SW480 (cell line): ENCODE data around the gene E2F3.
A peak's percentile ranks its signal among the peaks of the same experiment; 100 is the strongest.

Experiments
- DNase-seq: peaks from one replicate; pipeline ENCODE4 v3.0.0-alpha.2; 2016; ENCODE audit warnings: low spot score

E2F3 gene

DNA sequence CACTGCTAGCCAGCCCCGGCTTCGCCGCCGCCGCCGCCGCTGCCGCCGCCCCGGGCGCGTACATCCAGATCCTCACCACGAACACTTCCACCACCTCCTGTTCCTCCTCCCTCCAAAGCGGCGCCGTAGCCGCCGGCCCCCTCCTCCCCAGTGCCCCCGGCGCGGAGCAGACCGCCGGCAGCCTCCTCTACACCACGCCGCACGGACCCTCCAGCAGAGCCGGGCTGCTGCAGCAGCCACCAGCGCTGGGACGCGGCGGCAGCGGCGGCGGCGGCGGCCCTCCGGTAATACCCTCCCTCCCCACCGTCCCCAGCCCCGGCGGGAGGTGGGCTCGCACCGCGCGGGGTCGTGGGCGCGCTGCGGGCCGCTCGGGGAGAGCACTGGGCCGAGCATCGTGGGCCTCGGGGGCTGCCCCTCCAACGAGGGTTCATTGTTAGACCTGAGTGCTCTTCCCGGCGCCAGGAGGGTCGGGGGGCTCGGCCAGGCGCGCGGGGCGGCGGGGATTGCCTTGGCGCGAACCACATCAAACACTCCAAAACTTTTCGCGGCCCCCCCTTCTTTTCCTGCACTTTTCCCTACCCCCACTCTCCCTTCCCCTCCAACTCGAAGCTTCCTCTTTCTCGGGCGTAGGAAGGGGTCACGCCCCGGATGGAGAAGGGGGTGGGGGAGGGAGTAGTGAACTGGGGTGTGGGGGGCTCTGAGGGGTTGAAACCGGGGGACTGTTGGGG lies 827 bp downstream of the E2F3 start:
- DNase-seq: peak; percentile 44

DNA sequence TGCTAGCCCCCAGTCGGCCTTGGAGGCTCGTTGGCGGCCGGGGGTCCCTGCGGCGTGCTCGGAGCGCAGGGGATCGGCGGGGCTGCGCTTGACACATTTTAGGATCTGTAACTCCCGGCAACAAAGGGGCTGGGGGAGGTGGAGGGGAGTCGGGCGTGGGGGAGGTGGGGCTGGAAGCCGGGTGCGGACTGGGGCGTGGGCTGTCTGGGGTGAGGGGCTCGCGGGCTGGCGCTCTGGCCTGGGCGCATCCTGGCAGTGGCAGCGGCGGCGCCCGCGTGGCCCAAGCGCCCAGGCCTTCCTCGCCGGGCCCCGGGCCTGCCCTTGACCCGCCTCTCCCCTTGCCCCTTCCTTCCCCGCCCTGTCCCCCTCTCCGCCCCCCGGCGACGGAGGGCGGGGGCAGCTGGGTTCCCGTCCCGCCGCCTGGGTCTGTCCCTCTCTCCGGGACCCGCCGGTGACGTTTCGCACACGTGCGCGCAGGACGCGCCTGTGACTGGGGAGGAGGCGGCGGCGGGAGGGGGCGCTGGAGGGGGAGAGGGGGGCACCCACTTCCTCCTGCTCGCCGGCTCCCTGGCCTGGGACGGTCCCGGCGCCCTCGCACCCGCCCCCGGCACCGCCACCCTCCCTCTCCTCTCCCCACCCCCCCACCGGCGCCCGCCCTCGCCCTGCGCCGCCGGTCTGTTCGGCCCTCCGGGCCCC lies 1.5 kb downstream of the E2F3 start:
- peak; percentile 83 for DNase-seq

DNA sequence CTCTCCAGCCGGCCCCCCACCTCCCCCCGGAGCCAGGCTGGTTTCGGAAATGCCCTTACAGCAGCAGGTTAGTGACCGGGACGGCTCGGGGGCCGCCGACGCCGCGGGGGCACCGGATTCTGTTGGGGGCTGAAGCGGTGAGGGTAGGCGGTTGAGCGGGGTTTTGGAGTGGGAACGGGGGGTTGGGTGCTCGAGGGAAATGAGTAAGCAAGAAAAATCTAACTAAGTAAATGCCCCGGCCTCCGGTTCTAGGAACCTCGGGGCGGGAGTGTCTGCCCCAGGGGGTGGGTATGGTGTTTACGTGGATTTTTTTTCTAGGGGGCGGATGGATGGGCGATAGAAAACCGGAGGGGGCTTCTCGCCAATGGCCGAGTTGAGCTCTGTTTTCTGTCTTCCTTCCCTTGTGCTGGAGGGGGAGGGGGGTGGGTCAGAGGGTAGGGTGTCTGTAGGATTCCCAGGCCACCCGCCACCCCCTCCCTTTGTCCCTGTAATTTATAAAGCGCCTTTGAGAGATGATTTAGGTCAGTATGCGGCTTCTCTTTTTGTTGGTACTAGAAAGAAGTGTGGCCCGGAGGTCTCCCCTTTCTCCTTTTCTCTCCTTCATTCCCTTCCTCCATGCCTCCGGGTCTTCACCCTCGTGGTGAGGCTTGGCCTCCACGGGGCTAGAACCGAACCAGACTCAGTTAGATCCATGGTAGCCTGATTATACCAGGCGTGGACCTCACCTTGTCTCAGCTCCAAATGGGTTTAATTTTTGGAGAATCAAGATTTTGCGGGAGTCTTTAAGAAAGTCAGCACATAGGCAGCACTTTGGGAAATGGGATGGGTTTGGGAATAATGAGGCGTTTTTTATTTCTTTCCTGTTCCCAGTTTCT lies 2.3 kb downstream of the E2F3 start:
- DNase-seq: peak; percentile 53

DNA sequence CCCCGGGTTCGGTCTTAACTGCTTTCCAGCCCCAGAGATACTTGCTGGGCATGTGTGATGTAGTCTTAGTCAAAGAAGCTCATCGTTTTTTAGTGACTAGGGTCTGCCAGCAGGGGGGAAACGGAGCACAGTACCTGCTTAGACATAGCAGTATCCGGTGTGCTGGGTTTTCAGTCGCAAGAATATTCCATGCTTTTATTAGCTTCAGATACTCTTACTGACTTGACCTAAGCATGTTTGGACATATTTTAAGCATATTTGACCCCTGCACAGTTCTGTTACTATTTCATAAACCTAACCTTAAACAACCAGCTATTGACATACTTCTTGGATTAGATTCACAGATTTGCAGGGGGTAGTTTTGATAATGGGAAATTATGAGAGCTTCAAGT lies 3.0 kb downstream of the E2F3 start:
- DNase-seq: peak; percentile 78

DNA sequence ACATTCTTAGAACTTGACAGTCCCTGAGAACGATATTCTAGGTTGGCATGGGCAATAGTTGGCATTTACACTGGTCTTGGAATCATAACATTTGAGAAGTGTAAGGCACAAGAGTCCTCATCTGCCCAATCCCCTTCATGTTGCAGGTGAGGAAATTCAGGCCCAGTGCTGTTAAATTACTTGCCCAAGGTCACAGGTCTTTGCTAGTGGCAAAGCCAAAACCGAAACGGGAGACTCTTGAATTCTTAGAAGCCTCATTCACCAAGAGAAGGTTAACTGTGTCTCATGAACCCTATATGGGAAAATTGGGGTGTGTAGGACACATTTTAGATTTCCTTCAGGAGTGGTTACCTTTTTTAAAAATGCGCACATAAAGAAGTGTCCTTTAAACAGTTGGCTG lies 7.2 kb downstream of the E2F3 start:
- no peak for DNase-seq

DNA sequence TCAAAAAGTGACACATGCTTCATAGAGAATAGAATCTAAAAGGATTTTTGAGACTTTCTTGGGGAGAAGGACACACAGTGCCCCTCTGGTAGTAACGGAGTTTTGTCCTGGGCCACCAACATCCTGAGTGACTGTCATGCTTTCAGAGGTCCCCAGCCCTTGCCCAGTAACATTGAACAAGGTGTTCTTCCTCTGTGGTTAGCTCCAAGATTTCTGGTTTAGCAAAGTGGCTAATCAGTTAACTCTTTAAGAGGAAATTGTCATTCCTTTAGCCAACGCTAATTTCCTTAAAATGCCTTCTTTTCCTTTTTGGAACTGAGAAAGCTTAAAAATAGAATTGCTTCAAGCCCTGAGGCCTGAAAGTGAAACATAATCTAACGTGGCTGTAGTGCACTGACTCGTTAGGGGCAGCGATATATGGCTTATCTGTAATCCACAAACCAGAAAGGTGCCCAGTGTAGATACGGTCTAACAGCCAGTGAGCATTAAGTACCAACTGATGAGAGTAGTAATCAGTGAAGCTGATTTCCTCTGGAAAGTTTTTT lies 7.8 kb downstream of the E2F3 start:
- DNase-seq: no peak

DNA sequence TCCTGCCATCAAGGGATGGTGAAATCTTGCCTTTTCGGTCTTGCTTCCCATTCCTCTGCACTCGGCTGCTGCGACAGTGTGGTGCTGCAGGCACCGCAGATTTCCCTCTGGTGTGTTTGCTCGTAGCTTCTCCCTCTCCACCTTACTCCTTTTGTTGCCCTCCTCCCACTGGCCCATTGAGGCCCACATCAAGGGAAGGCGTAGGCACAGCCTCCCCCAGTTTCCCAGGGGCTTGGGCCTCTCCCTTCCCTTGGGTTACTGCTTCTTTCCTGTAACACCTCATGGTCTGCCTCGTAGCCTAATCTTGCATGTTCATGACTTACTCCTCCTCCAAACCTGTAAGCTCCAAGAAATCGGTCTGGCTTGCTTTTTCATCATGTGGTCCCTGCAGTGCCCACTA lies 9.9 kb downstream of the E2F3 start:
- no peak for DNase-seq

DNA sequence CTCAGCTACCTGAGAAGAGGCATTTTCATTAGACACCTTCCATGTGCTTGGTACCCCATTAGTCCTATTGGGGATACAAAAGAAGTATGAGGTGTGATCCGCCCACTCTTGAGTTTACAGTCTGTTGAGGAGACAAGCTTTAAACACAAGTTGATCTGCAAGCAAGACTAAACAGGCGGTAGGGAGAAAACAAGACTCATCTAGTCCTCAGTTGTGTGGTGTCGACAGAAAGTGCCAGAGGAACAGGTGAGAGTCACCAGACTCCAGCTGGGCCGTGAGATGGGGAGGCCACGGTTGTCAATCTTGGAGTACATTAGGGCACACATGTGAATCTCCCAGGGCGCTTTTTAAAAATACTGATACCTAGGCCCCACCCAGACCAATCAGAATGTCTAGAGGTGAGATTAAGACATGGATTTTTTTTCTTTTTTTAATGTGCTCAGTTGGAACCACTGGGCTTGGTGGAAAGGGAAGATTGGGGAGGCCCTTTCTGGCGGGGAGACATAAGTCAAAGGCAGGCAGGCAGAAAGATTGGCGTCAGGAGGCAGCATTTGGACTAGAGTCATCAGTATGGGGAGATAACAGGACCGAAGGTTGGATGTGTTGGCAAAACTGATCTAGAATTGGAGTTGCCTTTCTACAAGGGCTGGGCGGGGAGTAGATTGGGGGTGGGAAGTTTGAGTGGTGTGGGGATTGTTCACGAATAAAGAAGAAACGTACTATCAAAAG lies 10.4 kb downstream of the E2F3 start:
- DNase-seq: no peak

DNA sequence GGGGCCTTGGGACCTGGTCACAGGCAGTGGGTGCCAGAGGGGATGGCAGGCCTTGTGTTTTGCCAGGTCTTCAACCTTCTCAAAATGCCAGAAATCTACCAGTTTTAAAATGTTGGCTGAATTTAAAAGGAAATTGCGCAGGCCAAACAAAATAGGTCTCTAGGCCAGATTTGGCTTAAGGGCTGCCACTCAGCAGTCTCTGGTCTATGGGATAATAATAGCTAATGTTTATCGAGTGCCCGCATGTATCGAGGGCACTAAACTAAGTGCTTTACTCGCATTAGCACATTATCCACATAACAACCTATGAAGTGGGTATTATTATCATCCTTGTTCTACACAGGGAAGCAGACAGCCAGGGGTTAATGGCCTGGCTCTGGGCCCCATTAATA lies 11.0 kb downstream of the E2F3 start:
- DNase-seq: no peak

DNA sequence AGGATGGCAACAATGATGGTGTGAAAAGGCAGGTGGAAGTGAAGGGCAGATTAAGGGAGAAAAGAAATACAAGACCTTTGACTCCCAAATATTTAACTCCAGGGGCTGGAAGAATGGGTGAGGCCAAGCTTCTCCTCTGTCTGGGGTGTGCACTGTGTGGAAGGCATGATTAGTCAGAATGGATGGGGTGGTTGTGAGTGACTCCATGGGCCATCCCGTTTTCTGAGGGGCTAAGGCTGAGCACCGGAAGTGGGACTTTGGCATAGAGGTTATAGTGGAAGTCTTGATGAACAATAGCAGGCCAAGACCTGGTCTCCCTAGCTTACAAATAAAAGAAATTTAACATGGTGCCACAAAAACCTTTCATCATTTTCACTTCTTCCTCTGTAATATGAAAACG lies 12.1 kb downstream of the E2F3 start:
- DNase-seq: no peak

DNA sequence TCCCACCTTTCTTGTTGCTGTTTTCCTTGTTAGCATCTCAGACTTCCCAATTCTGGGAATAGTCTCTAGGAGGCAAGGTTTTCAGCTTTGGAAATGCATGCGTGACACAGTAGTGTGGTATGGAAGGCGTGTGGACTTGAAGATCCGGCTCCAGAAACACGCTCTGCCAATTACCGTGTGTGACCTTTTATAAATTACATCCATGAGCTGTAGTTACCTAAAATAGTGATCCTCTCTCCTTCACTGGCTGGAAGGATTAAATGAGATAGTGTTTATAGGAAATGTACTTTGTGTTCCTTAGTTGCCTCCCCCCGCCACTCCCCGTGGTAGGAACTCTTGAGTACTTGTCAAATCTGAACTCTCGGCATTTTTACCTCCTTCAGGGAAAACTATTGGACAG lies 13.0 kb downstream of the E2F3 start:
- DNase-seq: no peak

DNA sequence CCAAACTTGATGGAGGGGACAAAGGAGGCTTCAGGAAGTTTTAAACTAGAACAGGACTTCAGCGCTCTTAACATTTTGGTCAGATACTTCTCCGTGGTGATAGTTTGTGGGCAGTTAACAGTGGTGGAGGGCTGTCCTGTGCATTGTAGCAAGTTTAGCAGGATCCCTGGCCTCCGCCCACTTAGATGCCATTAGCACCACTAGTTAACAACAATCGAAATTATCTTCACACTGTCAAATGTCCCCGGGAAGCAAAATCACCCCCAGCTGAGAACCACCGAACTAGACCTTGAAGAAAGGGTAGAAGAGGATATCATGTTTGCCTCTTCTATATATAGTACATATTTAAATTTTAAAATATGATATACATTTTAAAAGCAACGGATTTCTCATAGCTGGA lies 13.6 kb downstream of the E2F3 start:
- DNase-seq: no peak

DNA sequence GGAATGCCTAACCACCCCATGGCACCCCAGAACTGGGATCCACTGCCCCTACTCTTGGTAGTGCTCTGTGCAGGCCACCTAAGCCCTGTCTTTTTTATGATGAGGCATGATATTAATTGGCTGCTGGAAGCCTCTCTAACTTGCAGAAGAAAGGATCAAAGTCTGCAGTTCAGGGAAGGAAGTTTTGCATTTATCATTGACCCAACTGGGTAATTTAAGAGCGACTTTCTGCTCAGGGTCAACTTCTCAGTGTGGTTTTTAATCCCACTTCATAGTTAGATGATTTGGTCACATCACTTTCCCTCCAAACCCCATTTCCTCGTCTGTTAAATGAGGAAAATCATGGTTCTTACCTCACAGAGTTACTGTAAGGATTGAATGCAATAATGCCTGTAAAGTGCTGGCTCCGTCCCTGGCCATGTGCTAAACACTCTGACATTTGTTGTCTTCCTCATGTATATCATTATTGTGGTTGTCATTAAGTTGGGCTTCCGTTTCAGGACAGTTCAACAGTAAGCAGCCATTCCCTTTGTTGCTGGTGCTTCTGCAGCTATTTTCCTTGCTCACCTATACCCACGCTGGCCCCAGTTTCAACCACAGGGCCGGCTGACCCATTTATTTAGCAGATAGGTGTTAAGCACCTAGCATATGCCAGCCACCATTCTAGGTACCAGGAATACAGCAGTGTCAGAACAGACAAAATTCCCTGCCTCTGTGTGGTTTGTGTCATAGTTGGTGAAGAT lies 14.2 kb downstream of the E2F3 start:
- no peak for DNase-seq

DNA sequence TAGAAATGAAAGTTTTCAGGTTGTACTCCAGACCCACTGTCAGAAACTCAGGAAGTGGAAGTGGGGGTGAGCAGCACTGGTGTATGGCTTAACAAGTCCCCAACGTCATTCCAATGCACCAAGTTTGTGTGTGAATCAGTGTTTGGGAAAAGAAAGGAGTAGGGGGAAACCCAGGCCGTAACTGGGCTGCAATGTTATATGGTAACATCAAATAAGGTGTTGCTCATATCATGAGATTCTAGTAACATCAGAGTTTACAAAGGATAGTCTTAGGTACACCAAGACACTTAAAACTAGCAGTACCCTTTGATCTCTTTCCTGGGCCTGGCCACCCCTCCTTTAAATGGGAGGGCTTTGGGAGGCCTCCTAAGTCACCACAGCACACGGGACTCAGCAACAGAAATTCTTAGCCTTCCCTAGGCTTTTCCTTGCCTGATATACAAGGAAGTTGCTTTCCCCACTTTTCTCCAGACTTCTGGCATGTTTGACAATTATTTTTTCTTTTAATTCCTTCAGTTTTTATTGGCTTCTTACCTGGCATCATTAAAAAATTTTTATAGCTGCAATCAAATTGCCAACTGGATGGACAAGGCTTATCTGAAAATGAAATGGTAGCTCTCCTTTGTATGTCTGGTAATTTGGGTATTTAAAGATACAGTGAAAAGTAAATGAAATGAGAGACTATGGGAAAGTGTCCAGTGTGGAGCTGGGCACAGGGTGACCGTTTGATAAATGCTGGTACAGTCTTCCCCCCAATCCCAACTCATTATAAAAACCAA lies 15.1 kb downstream of the E2F3 start:
- no peak for DNase-seq

DNA sequence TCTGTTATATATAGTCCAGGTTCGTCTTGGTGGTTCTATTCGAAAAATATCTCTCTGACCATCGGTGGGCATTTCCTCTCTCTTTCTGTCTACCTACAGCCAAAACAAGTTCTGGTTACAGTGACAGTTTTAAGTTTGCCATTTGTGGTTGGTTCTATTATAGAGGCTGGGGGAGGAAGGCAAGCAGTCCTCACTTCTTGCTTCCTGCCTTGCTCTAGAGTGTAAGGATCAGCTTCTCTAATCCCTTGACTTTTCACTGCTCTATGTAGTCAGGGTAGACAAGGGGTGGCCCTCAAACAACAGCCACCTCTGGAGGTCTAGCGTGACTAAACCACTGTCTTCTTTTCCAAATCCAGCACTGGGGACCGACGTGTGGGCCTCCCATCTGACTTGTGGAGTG lies 16.1 kb downstream of the E2F3 start:
- DNase-seq: no peak

DNA sequence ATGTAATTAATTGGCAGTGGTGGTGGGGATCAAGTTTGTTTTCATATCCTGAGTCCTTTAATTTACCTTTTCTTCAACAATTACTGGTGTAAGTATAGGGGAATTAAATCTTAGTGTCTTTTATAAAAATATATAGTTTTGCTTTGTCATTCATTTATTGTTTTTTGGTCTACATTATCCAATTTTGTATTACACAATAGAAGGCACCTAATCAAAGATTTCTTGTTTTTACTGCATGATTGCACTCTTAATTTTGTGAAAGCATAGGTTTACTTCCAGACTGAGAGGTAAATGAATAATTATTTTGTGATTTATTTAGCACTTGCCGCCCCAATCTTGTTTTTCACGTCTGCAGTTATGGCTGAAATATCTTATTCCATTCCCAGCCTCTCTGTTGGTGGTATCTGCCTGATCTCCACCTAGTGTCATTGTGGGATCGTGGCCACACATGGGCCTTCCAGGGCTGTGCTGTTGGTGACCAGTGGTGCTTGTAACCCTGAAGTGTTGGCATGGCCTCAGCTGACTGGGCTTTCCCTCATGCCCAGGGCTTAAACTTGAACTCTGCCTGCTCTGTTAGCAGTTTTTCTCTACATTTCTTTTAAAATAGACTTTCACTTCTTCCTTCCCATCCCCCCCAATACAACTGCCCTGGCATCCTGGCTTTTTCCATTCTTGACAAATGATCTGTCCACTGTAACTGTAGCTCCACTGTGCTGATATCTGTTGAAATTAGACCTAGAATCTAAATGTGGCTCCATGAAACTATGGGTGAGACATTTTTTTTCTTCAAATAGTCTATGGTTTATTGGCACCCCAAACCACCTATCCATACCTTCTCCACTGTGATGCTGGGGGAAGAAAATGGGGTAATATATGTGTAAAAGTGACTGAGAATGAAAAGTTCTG lies 24.8 kb downstream of the E2F3 start:
- no peak for DNase-seq

DNA sequence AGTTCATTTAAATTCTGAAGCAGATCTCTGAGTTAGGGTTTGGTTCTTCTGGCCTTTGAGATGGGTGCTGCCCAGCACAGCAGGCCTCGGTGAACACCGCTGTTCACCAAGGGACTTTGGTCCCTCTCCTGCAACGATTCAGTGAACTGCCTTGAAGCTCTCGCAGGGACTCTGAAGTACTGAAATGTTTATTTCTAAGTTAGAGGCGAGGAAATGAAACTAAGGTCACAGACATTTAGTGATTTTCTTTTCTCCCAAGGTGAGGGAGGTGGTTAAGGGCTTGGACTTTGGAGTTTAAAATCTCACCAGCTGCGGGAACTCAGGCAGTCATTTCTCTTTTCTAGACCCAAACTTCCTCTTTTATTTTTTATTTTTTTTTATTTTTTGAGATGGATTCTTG lies 26.2 kb downstream of the E2F3 start:
- DNase-seq: no peak

DNA sequence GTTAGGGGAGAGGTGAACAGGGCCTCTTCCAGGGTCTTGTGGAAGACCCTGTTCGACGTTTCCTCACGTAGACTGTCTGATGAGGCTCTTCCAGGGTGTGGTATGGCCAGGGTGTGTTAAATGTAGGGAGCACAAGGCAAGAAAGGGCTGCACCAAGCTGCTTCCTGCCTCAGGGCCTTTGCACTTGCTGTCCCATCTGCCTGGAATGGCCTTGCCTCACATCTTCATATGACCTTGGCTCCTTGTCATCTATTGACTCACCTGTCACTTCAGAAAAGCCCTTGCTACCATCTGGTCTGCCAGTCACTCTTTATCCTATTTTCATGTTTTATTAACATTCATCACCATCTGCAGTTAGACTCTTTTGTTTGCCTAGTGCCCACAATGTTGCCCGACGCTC lies 31.0 kb downstream of the E2F3 start:
- DNase-seq: no peak

DNA sequence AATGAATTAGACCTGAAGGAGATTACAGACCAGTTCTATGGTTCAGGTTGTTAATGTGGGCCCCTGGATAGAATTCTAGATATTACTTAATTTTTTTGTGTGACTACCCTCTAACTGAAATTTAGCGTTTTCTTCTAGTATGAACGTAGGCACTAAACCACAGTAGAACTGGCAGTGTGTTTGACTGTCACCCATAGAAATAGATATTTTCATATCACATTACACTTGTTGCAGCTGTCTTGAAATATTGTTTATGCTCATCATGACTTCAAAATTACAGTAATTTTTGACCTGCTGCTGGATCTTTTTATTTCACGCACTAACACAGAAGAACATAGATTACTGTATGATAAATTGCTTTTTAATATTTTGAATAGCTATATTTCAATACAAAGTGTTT lies 31.6 kb downstream of the E2F3 start:
- DNase-seq: no peak
